ENCODE results near the gene LILRB4.
A peak's percentile ranks its signal among the peaks of the same experiment; 100 is the strongest.
"Not testable (repeated sequence)": the region's sequence is repeated elsewhere in the genome, so short reads cannot be mapped to it uniquely, and the experiment has no call there.

Gene LILRB4

DNA sequence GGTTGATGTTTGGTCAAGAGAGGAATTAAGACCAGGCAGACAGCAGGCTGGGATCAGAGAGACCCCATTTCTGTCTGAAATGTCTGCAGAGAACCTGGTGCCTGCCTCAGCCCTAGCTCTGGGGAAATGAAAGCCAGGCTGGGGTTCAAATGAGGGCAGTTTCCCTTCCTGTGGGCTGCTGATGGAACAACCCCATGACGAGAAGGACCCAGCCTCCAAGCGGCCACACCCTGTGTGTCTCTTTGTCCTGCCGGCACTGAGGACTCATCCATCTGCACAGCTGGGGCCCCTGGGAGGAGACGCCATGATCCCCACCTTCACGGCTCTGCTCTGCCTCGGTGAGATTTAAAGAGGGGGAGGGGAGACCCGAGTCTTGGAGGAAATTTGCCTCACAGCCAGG is at the start of gene LILRB4:
TSS of gene LILRB4 (plus strand) at position 256 of the 400 bp plus-strand sequence. CDS start at position 305, 49 bp downstream.
- no peak for TF ChIP-seq ZNF274 (IDR thresholded peaks at IDR 0.05; ENCODE audit: low read depth, low read length)
- H3K4me3 ChIP-seq (ENCODE audit: low read length): no peak within 1 kb of the TSS; the same call in 1 of the 2 replicates

DNA sequence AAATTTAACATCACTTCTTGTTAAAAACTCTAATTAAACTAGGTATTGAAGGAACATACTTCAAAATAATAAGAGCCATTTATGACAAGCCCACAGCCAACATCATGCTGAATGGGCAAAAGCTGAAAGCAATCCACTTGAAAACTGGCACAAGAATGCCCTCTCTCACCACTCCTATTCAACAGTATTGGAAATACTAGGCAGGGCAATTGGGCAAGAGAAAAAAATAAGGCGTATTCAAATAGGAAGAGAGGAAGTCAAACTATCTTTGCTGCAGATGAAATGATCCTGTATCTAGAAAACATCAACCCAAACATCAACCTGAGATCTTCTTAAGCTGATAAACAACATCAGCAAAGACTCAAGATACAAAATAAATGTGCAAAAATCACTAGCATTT is 48.1 kb upstream of the LILRB4 start:
- TF ChIP-seq ZNF274 (IDR thresholded peaks at IDR 0.05; ENCODE audit: low read depth, low read length): no peak
- no peak overlapping the region for H3K4me3 ChIP-seq (ENCODE audit: low read length)

DNA sequence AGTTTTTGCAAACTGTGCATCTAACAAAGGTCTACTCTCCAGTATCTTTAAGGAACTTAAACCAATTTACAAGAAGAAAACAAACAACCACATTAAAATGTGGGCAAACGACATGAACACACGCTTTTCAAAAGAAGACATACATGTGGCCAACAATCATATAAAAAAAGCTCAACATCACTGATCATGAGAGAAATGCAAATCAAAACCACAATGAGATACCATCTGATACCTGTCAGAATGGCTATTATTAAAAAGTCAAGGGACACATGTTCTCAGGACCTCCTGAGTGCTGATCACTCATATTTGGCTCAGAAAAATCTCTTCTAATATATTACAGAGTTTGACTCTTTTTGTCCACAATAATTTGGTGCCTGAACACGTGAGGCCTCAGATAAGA is 46.7 kb upstream of the LILRB4 start:
- no peak for TF ChIP-seq ZNF274 (IDR thresholded peaks at IDR 0.05; ENCODE audit: low read depth, low read length)
- peak overlapping the region; percentile 88; the same call in 1 of the 2 replicates for H3K4me3 ChIP-seq (ENCODE audit: low read length)

DNA sequence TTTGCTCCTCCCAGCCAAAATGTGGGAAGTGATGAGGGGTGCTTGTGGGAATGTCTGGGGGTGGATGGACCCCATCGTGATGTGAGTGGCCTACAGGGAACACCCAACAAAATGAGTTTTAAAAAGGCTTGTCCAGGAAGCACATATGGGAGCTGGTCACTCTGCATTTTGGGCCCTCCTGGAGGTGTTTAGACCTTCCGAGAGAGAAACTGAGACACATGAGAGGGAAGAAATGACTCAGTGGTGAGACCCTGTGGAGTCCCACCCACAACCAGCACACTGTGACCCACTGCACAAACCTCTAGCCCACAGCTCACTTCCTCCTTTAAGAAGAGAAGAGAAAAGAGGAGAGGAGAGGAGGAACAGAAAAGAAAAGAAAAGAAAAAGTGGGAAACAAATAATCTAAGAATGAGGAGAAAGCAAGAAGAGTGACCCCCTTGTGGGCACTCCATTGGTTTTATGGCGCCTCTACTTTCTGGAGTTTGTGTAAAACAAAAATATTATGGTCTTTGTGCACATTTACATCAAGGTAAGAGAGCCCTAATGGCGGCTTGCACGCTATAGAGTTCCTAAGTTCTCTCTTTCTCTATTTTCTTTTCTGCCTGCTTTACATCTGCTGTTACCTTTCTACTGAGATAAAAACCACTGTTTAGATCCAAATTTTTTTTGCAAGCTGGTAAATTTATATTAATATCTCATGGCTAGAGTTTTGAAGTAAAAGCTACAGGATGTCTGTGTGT is 45.8 kb upstream of the LILRB4 start:
- no peak for TF ChIP-seq ZNF274 (IDR thresholded peaks at IDR 0.05; ENCODE audit: low read depth, low read length)
- peak overlapping the region; percentile 88 for H3K4me3 ChIP-seq (ENCODE audit: low read length)

DNA sequence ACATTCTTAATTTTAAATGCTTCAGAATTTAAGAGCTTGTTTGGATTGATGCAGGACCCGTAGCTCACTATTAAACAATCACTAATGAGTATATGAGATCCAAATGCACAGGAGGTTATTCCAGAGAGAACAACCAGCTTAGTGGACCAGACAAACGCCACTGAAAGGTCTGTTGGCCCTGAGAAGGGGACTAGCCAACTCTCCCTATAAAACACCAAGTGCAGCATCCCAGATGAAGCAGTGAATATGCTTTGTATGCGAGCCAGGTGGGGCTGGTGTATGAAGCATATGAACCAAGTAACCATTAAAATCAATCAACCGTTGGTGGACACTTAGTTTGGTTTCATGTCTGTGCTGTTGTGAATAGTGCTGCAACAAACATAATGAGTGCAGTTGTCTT is 42.3 kb upstream of the LILRB4 start:
- H3K4me3 ChIP-seq (ENCODE audit: low read length): peak overlapping the region; percentile 61
- TF ChIP-seq ZNF274 (IDR thresholded peaks at IDR 0.05; ENCODE audit: low read depth, low read length): no peak

DNA sequence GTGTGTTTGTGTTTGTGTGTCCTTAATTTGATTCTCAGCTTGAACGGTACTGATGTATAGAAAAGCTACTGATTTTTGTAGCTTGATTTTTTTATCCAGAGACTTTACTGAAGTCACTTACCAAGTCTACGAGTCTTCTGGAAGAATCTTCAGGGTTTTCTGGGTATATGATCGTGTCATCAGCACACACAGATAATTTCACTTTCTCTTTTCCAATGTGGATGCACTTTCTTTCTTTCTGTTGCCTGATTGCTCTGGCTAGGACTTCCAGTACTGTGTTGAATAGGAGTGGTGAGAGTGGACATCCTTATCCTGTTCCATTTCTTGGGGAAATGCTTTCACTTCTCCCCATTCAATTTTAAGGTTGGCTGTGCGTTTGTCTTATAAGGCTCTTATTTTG is 40.4 kb upstream of the LILRB4 start:
- peak overlapping the region; percentile 48 for H3K4me3 ChIP-seq (ENCODE audit: low read length)

DNA sequence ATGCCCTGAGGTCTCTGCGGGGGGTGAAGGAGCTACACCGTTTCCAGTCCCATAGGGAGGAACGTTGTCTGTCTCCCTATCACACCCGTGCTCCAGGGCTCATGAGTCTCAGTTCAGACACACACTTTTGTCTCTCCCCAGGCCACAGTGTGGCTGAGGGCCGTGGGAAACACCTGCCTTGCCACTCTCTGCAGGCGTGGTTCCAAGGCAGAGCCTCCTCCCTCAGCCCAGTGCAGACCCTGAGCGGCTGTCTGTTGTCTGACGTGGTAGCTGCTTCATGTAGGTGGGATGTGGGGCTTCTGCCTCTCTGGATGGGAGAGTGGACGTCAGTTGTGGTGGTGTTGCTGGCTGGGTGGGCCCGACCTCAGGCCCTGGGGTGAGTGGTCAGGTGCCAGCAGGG is 38.6 kb upstream of the LILRB4 start:
- peak overlapping the region; percentile 49; the same call in 1 of the 2 replicates for H3K4me3 ChIP-seq (ENCODE audit: low read length)

More for the DNA sequence above, 40.4 kb upstream of the LILRB4 start:
- TF ChIP-seq ZNF274 (IDR thresholded peaks at IDR 0.05; ENCODE audit: low read depth, low read length): no peak

DNA sequence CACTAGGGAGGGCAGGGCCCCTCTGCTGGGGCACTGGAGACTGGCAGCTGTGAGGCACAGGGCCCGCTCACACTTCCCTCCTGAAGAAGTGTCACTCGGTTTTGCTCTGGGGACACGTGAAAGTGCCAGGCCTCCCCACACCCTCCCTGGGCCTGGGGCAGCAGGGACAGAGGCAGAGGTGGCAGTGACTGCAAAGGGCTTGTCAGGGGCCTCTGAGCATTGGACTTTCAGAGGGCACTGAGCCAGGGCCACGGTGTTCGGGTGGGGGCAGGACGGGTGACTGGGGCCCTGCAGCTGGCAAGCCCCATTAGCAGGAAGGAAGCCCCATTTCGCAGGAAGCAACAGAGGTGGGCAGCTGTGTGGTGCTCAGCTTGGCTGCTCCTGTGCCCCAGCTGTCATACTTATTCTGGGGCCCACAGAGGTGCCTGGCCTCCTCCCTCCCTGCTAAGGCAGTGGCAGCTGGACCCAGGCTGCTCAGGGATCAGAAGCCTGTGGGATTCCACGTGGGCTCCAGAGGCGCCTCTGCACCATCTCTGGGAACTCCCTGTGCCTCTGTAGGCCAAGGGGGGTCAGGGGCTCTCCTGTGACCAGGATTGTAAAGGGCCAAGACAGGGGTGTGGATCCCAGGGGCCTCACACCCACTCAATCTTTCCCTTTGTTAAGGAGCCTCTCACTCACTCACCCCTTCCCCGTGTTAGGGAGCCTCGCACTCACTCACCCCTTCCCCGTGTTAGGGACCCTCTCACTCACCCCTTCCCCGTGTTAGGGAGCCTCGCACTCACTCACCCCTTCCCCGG is 37.7 kb upstream of the LILRB4 start:
- not testable (repeated sequence) for H3K4me3 ChIP-seq (ENCODE audit: low read length)

DNA sequence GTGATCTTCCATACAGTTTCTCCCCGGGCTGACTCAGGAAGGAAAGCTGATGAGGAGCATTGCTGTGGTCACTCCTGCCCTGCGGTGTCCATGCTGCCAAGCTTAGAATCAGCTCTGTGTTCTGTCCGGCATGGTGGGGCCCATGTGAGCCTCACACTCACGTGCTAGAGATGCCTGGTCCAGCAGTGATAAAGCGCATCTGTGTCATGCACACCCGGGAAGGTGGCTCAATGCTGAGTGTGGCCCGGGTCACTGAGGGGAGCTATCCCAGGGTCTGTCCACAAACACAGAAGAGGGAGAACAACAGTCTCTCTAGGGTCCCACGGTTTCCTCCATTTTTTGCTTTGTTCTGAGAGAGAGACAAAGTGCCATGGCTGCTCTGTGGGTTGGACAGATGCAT is 36.0 kb upstream of the LILRB4 start:
- H3K4me3 ChIP-seq (ENCODE audit: low read length): no peak overlapping the region

DNA sequence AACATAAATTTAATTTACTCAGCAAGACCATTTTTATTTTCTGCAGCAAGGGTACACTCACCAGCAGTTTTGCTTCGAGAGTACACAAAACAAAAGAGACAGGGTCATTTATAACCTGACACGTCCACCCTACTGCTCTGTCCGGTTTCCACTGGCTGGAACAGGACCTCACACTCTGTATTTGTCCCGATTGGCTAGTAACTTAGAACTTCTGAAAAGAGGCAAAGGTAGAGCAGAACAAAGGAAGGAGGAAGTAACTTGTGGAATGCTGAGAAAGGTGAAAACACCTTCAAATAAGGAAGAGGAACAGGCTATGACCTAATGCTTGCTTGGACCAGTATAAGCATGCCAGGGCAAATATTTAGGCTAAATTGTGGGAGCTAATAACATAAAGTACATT is 34.9 kb upstream of the LILRB4 start:
- H3K4me3 ChIP-seq (ENCODE audit: low read length): not testable (repeated sequence)

More for the DNA sequence above, 36.0 kb upstream of the LILRB4 start:
- TF ChIP-seq ZNF274 (IDR thresholded peaks at IDR 0.05; ENCODE audit: low read depth, low read length): no peak

DNA sequence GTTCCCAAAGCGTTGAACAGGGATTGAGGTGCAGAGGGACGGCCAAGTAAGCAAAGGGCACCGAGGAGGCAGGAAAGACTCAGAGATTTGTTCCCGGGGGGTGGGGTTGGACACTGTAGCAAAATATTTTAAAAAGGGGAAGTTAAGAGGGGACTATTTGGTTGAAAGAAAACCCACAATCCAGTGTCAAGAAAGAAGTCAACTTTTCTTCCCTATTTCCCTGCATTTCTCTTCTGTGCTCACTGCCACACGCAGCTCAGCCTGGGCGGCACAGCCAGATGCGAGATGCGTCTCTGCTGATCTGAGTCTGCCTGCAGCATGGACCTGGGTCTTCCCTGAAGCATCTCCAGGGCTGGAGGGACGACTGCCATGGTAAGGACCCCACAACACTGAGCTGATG is 32.5 kb upstream of the LILRB4 start, which contains the start of gene LILRB1:
TSS of gene LILRB1 (plus strand) at position 223 of the 400 bp plus-strand sequence. CDS start 590 bp downstream, outside the sequence.
- H3K4me3 ChIP-seq (ENCODE audit: low read length): not testable (repeated sequence)

DNA sequence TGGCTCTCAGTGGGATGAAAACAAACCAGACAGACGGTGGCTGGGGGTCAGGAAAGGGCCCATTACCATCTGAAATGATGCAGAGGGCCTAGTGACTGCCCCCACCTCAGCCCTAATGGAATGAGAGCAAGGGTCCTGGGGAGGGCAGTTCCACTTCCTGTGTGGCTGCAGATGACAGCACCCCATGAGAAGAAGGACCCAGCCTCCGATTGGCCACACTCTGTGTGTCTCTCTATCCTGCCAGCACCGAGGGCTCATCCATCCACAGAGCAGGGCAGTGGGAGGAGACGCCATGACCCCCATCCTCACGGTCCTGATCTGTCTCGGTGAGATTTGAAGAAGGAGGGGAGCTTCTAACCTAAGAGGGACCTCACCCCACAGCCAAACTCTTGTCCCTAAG is 32.0 kb upstream of the LILRB4 start:
- no peak for TF ChIP-seq ZNF274 (IDR thresholded peaks at IDR 0.05; ENCODE audit: low read depth, low read length)
- no peak overlapping the region for H3K4me3 ChIP-seq (ENCODE audit: low read length)

DNA sequence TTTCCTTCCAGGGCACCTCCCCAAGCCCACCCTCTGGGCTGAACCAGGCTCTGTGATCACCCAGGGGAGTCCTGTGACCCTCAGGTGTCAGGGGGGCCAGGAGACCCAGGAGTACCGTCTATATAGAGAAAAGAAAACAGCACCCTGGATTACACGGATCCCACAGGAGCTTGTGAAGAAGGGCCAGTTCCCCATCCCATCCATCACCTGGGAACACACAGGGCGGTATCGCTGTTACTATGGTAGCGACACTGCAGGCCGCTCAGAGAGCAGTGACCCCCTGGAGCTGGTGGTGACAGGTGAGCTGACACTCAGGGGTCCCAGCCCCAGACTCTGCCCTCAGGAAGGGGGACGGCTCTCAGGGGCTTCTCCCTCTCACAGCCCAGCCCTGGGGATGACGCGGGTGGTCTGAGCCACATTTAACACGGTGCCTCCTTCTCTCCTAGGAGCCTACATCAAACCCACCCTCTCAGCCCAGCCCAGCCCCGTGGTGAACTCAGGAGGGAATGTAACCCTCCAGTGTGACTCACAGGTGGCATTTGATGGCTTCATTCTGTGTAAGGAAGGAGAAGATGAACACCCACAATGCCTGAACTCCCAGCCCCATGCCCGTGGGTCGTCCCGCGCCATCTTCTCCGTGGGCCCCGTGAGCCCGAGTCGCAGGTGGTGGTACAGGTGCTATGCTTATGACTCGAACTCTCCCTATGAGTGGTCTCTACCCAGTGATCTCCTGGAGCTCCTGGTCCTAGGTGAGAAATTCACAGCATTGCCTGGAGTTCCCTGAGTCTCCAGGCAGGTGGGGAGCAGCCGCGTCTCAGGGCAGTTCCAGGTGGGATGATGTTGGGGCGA is 31.1 kb upstream of the LILRB4 start:
- not testable (repeated sequence) for H3K4me3 ChIP-seq (ENCODE audit: low read length)

DNA sequence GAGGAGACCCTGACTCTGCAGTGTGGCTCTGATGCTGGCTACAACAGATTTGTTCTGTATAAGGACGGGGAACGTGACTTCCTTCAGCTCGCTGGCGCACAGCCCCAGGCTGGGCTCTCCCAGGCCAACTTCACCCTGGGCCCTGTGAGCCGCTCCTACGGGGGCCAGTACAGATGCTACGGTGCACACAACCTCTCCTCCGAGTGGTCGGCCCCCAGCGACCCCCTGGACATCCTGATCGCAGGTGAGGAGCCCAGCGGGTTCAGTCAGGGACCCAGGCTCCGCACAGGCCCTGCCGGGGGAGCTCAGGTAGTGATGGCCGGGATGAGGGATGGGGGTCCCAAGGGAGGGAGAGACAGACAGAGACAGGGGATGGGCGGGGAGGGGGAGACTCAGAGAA is 30.3 kb upstream of the LILRB4 start:
- H3K4me3 ChIP-seq (ENCODE audit: low read length): not testable (repeated sequence)

DNA sequence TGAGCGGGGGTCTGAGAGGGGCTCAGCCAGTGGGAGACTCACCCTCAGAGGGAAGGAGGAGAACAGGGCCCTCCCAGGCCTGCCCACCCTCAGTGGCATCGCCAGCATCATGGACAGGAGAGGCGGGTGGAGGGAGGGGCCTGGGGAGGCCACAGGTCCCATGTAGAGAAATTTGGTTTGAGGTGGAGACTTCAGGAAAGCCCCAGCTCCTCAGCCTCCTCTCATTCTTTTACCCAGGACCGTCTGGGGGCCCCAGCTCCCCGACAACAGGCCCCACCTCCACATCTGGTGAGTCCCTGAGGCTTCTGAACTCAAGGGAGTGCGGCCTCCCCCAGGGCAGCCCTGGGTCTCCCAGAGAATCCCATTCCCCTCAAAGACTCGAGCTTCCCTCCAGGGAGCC is 29.4 kb upstream of the LILRB4 start:
- no peak for TF ChIP-seq ZNF274 (IDR thresholded peaks at IDR 0.05; ENCODE audit: low read depth, low read length)

DNA sequence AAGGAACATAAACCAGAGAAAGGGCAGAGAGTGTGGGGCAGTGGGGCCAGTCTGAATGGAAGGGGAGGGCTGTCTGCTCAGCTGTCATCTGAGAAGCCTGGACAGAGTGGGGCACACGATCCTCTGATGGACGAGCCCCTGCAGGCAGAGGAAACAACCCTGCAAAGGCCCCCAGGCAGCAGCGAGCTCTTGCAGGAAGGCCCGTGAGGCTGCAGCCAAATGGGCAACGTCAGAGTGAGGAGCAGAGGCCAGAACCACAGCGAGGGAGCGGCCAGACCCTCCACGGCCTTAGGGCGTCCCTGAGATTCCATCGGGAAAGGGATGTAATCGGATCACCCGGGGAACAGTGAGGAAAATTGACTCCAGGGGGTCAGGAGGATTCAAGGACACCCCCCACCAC is 26.7 kb upstream of the LILRB4 start:
- H3K4me3 ChIP-seq (ENCODE audit: low read length): not testable (repeated sequence)

More for the DNA sequence above, 29.4 kb upstream of the LILRB4 start:
- H3K4me3 ChIP-seq (ENCODE audit: low read length): no peak overlapping the region
